Natural killer cell (primary cell): ENCODE measurements around the gene NFYC. TPM values are rescaled to one million over a fixed set of nuclear protein-coding genes. Genes with fewer than 3 reads are reported as not detected.
A peak's percentile ranks its signal among the peaks of the same experiment; 100 is the strongest.

ENCODE experiments used
- ATAC-seq, 3 donors: fragments of 150-1000 bp in 2 of 3; fragments of 200-7000 bp in 1 of 3; cut with Tn5 transposase; 1 replicate in 1 of 3; 2 replicates in 2 of 3; pipeline ENCODE4 v1.10.0; 2021; ENCODE audit warnings: mild to moderate bottlenecking in 2 of 3, moderate library complexity in 2 of 3
- DNase-seq, 2 donors: peaks; one replicate each; pipeline versions ENCODE4 v3.0.0 to v3.0.0-alpha.2; 2013 to 2021; ENCODE audit warnings: mixed read lengths in 1 of 2
- H3K27ac ChIP-seq: one replicate; pipeline ENCODE4 v1.5.1; 2013; ENCODE audit warnings: mild to moderate bottlenecking, low read length
- H3K27me3 ChIP-seq: one replicate; pipeline ENCODE4 v1.6.1; 2013; ENCODE audit warnings: low read length; ENCODE audit not compliant: control insufficient read depth, insufficient read depth
- H3K36me3 ChIP-seq: one replicate; pipeline ENCODE4 v1.6.1; 2013; ENCODE audit warnings: low read length; ENCODE audit not compliant: control insufficient read depth, insufficient read depth
- H3K4me1 ChIP-seq: one replicate; pipeline ENCODE4 v1.6.1; 2013; ENCODE audit warnings: low read length; ENCODE audit not compliant: control insufficient read depth, insufficient read depth
- H3K4me3 ChIP-seq: one replicate; pipeline ENCODE4 v1.5.1; 2013; ENCODE audit warnings: low read length
- H3K9me3 ChIP-seq: one replicate; pipeline ENCODE4 v1.6.1; 2013; ENCODE audit warnings: low read length; ENCODE audit not compliant: control insufficient read depth, insufficient read depth
- H3K27ac Mint-ChIP-seq, 2 donors: one replicate each; pipeline ENCODE4 v1.8.0; 2022; ENCODE audit warnings: mild to moderate bottlenecking in 2 of 2, mixed read lengths in 2 of 2, moderate library complexity in 1 of 2
- H3K27me3 Mint-ChIP-seq, 2 donors: one replicate each; pipeline ENCODE4 v1.8.0; 2022; ENCODE audit warnings: low read depth in 2 of 2, mixed read lengths in 2 of 2
- H3K36me3 Mint-ChIP-seq: one replicate; pipeline ENCODE4 v1.8.0; 2022; ENCODE audit warnings: mixed read lengths
- H3K4me1 Mint-ChIP-seq, 2 donors: one replicate each; pipeline ENCODE4 v1.8.0; 2022; ENCODE audit warnings: mixed read lengths in 2 of 2
- H3K4me3 Mint-ChIP-seq: one replicate; pipeline ENCODE4 v1.8.0; 2022; ENCODE audit warnings: mild to moderate bottlenecking, moderate library complexity, mixed read lengths
- H3K9me3 Mint-ChIP-seq, 2 donors: one replicate each; pipeline ENCODE4 v1.8.0; 2022; ENCODE audit warnings: mixed read lengths in 2 of 2
- WGBS: methylation state at CpG from one replicate; pipeline ENCODE4 v1.1.7; 2013; ENCODE audit warnings: missing lambda C conversion rate; ENCODE audit not compliant: insufficient coverage; 5-methylcytosine and 5-hydroxymethylcytosine counted together
- intact Hi-C: fragments of 100-400 bp; cut with micrococcal nuclease; formaldehyde crosslinking; loops from one replicate; pipeline ENCODE4 v1.14.2; 2022
- total RNA-seq, 4 donors: library from RNA; stranded (reverse); fragments of 120-200 nt in 1 of 4; gene quantifications; one replicate each; pipeline versions ENCODE4 v1.2.3 to v1.2.4, GENCODE V29; 2013 to 2022
- TF ChIP-seq, protein P1 (sequence below): fragments of 200-600 bp; IDR thresholded peaks from one replicate; pipeline ENCODE4 v1.8.0; 2022; ENCODE audit warnings: antibody characterized with exemption

NFYC gene
- total RNA-seq, 3 donors from 2014 or later (not counting 1 experiment from before 2014, with no cell fraction given), result 38.7 to 60.4 (median 48.5) TPM

DNA sequence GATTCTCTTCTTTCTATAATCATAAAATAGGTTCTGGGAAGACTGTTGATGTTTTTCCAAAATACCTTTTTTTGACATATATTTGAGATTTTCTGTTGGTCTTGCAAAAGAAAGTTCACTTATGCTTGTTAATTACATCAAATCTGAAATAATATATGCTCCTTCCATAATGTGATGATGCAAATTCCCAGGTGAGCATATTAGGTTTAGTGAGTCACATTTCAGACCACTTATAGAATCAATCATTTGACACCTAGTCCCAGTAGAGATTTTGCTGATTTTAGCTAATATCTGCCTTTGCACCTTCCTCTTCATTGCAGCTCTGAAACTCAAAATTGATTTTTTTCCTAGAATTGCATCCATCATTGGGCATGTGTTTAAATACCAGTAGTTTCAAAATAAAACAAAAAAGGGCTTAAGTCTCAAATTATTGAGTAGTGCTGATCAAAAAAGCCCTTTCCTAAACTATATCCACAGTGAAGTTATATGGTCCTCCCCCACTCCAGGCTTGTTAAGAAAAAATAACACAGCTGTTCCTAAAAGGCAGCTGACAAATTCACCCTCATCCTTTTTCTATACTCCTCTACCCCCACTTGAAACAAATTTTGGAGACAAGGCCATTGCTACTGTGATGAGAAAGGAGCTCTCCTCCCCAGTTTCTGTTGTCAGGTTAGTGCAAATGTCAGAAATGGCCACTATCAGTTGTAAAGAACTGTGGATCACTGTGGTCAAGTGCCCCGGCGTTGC lies 55.0 kb downstream of the NFYC start:
- peak overlapping the region; percentile 47 to 68 for H3K27ac Mint-ChIP-seq
- peaks cover 21% of the 10 kb centered on the region for H3K36me3 Mint-ChIP-seq
- no peak overlapping the region for H3K27ac ChIP-seq
- H3K4me3 ChIP-seq, result no peak overlapping the region
- peaks cover 45 to 48% of the 10 kb centered on the region in 2 donors for H3K4me1 Mint-ChIP-seq
- intact Hi-C loops, result no loop called here
- no peaks in the 10 kb centered on the region for H3K9me3 Mint-ChIP-seq
- no peak for DNase-seq
- H3K27me3 Mint-ChIP-seq, result no peaks in the 10 kb centered on the region
- no peaks in the 10 kb centered on the region for H3K27me3 ChIP-seq
- TF ChIP-seq, protein P1, sequence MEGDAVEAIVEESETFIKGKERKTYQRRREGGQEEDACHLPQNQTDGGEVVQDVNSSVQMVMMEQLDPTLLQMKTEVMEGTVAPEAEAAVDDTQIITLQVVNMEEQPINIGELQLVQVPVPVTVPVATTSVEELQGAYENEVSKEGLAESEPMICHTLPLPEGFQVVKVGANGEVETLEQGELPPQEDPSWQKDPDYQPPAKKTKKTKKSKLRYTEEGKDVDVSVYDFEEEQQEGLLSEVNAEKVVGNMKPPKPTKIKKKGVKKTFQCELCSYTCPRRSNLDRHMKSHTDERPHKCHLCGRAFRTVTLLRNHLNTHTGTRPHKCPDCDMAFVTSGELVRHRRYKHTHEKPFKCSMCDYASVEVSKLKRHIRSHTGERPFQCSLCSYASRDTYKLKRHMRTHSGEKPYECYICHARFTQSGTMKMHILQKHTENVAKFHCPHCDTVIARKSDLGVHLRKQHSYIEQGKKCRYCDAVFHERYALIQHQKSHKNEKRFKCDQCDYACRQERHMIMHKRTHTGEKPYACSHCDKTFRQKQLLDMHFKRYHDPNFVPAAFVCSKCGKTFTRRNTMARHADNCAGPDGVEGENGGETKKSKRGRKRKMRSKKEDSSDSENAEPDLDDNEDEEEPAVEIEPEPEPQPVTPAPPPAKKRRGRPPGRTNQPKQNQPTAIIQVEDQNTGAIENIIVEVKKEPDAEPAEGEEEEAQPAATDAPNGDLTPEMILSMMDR, result no peak
- 100% methylated on average over 2 of the region's 2 CpGs for WGBS
- peaks cover 65% of the 10 kb centered on the region for H3K36me3 ChIP-seq
- H3K9me3 ChIP-seq, result no peaks in the 10 kb centered on the region
- no peak overlapping the region for H3K4me3 Mint-ChIP-seq
- ATAC-seq, result no peak
- H3K4me1 ChIP-seq, result no peaks in the 10 kb centered on the region

DNA sequence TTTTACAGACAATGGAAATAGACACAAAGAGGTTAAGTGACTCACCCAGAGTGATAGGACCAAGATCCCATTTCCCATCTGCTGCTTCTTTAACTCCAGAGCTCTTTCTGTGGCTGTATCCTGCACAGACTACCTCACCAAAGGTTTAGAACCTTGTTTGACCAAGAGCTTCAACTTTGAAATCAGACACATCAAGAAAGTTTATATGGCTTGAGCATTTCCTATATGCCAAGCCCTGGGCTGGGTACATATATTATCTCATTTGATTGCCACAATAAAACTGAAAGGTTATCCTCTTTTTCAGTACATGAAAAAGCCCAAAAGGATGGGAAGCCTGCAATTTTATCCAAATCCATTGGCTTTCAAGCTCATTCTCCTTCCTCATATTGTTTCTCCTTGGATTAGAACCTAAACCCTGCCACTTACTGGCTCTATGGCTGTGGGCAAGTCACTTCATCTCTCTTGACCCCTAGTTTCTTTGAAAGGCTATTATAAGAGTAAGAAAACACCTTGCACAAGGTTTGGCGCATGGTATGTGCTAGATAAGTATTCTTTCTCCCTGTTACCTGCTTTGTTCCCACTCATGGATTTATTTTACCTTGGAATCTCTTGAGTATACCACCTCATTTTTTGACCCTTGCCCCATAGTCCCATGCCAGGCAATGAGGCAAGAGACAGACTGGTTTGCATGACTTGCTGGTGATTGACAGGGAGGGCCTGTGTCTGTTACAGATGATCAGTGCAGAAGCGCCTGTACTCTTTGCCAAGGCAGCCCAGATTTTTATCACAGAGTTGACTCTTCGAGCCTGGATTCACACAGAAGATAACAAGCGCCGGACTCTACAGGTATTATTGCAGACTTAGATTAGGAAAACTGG lies 57.6 kb downstream of the NFYC start:
- Histone ChIP-seq H3K27me3 (no peaks in the 10 kb centered on the region), H3K36me3 (peaks cover 65% of the 10 kb centered on the region), H3K9me3 (no peaks in the 10 kb centered on the region), H3K27ac (no peak overlapping the region), H3K4me3 (no peak overlapping the region), H3K4me1 (no peaks in the 10 kb centered on the region)
- DNase-seq, result no peak
- no peaks in the 10 kb centered on the region for H3K27me3 Mint-ChIP-seq
- WGBS, result 94% methylated on average over 4 of the region's 5 CpGs
- TF ChIP-seq, protein P1, result no peak
- H3K4me3 Mint-ChIP-seq, result no peak overlapping the region
- peaks cover 21% of the 10 kb centered on the region for H3K36me3 Mint-ChIP-seq
- no peaks in the 10 kb centered on the region for H3K9me3 Mint-ChIP-seq
- H3K27ac Mint-ChIP-seq, result no peak overlapping the region
- H3K4me1 Mint-ChIP-seq, result peaks cover 30 to 34% of the 10 kb centered on the region in 2 donors
- intact Hi-C loops, result no loop called here
- no peak for ATAC-seq

DNA sequence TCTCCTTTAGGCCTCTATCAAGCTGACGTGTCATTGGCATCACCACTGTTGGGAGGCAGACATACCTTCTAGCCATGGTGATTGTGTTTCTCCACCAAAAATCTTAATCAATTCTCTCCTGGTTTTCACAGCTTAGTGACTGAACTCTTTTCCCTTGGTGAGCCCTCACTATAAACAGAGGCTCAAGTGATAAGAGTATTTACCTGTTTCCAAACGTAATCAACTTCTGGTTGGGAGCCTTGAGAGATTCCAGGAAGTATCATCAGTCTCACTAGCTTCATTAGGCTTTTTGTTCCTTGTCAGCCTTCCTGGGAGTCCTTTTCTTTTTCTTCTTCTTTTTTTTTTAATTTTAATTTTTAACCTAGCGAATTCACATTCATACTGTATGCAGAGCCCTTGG lies 58.3 kb downstream of the NFYC start:
- no peaks in the 10 kb centered on the region for H3K4me1 ChIP-seq
- H3K27me3 Mint-ChIP-seq, result no peaks in the 10 kb centered on the region
- H3K27ac ChIP-seq, result no peak overlapping the region
- H3K36me3 Mint-ChIP-seq, result peaks cover 26% of the 10 kb centered on the region
- ATAC-seq (no peak), DNase-seq (no peak)
- no peaks in the 10 kb centered on the region for H3K9me3 ChIP-seq
- H3K9me3 Mint-ChIP-seq, result no peaks in the 10 kb centered on the region
- H3K27ac Mint-ChIP-seq, result peak overlapping the region in 1 of 2 donors; percentile 31
- peaks cover 68% of the 10 kb centered on the region for H3K36me3 ChIP-seq
- H3K4me3 Mint-ChIP-seq, result no peak overlapping the region
- TF ChIP-seq, protein P1, result no peak
- intact Hi-C loops, result no loop called here
- WGBS, result 74% methylated on average over 2 of the region's 3 CpGs
- no peak overlapping the region for H3K4me3 ChIP-seq
- peaks cover 23 to 28% of the 10 kb centered on the region in 2 donors for H3K4me1 Mint-ChIP-seq
- no peaks in the 10 kb centered on the region for H3K27me3 ChIP-seq
